Thoracic aorta (tissue), 2 donors: ENCODE results near the gene ADCY10. TPM values are rescaled to one million over a fixed set of nuclear protein-coding genes. Genes with fewer than 3 reads are reported as not detected.
"Not testable (repeated sequence)": the region's sequence is repeated elsewhere in the genome, so short reads cannot be mapped to it uniquely, and the experiment has no call there.

ENCODE experiments used
- ATAC-seq: fragments of 150-250 bp; one replicate; pipeline ENCODE4 v1.8.0; 2017; ENCODE audit warnings: low read depth; ENCODE audit not compliant: insufficient number of reproducible peaks, low FRiP score
- DNase-seq: peaks from one replicate; pipeline ENCODE4 v3.0.0-alpha.2; 2020; ENCODE audit warnings: low spot score
- H3K27ac ChIP-seq, 2 donors: fragments of 200-600 bp; sonication (generic); 1 replicate in 1 of 2; 2 replicates in 1 of 2; pipeline ENCODE4 v1.5.1; 2016; ENCODE audit warnings: mild to moderate bottlenecking in 2 of 2, moderate library complexity in 2 of 2
- H3K27me3 ChIP-seq: fragments of 200-600 bp; sonication (generic); replicated peaks from 2 replicates; pipeline ENCODE4 v1.6.0; 2016; ENCODE audit warnings: mild to moderate bottlenecking; ENCODE audit not compliant: insufficient read depth
- H3K36me3 ChIP-seq: fragments of 200-600 bp; sonication (generic); one replicate; pipeline ENCODE4 v1.5.1; 2016
- H3K4me1 ChIP-seq, 2 donors: fragments of 200-600 bp; sonication (generic); 1 replicate in 1 of 2; 2 replicates in 1 of 2; pipeline versions ENCODE4 v1.5.1 to v1.6.0; 2016; ENCODE audit warnings: low read depth in 2 of 2, mild to moderate bottlenecking in 1 of 2; ENCODE audit not compliant: control insufficient read depth in 1 of 2
- H3K4me3 ChIP-seq: fragments of 200-600 bp; sonication (generic); 2 replicates; pipeline ENCODE4 v1.5.1; 2016; ENCODE audit warnings: mild to moderate bottlenecking
- H3K9me3 ChIP-seq: fragments of 200-600 bp; sonication (generic); 2 replicates; pipeline ENCODE4 v1.5.1; 2016
- total RNA-seq, 2 donors: library from RNA; depleted of rRNA; stranded (reverse); fragments of >200 nt; gene quantifications; one replicate each; pipeline versions ENCODE4 v1.1.0 to v1.2.3, GENCODE V29; 2016
- TF ChIP-seq, protein P1 (sequence below): fragments of 200-600 bp; sonication (generic); IDR thresholded peaks from one replicate; pipeline ENCODE4 v1.5.1; 2019; ENCODE audit warnings: antibody characterized with exemption

The ADCY10 gene
- total RNA-seq, 2 donors from 2014 or later: 0.54 TPM; not detected in 1

DNA sequence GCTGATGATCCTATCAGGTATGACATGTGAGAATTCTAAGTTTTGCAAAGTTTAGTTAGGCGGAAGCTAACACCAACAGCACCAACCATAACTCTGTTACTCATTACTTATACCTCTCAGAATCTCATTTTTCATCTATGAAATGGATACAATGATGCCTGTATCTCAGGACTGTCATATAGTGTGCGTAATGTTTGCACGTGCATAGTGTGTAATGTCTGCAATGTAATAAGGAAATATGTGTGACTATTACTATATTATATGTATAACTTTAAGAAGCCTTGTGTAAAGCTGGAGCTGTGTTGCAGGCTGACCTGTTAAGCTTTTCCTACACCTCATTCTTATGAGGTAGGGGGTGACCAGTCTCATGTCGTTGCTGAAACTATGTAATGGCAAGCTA, 13.0 kb downstream of the ADCY10 start:
- TF ChIP-seq, protein P1, sequence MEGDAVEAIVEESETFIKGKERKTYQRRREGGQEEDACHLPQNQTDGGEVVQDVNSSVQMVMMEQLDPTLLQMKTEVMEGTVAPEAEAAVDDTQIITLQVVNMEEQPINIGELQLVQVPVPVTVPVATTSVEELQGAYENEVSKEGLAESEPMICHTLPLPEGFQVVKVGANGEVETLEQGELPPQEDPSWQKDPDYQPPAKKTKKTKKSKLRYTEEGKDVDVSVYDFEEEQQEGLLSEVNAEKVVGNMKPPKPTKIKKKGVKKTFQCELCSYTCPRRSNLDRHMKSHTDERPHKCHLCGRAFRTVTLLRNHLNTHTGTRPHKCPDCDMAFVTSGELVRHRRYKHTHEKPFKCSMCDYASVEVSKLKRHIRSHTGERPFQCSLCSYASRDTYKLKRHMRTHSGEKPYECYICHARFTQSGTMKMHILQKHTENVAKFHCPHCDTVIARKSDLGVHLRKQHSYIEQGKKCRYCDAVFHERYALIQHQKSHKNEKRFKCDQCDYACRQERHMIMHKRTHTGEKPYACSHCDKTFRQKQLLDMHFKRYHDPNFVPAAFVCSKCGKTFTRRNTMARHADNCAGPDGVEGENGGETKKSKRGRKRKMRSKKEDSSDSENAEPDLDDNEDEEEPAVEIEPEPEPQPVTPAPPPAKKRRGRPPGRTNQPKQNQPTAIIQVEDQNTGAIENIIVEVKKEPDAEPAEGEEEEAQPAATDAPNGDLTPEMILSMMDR: no peak
- Histone ChIP-seq H3K9me3 (no peaks in the 10 kb centered on the region), H3K27me3 (no peaks in the 10 kb centered on the region), H3K36me3 (no peaks in the 10 kb centered on the region), H3K4me3 (no peak overlapping the region), H3K4me1 (peaks cover 0 to 16% of the 10 kb centered on the region in 2 donors), H3K27ac (no peak overlapping the region)
- DNase-seq (no peak), ATAC-seq (no peak)

DNA sequence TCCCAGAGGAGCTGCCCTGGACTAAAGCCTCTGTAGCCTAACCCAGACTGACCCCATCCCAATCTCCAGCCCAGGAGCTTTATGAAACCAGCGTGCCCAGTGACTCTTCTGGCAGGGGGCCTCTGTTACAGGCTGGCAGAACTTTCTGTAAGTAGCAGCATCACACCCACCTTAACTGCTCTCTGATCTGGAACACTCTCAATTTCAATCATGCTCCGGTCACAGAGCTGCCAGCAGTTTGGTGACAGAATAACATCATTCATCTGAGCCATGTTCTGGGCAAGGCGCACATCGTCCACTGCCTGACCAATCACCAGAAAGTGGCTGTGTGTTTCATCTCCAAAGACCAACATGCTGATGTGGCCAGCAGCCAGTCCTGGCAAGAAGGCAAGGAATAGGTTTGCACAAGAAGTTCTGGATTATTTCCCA, 14.7 kb downstream of the ADCY10 start:
- no peaks in the 10 kb centered on the region for H3K27me3 ChIP-seq
- TF ChIP-seq, protein P1: no peak
- H3K4me3 ChIP-seq: no peak overlapping the region
- DNase-seq (peak; percentile 71), ATAC-seq (peak; percentile 65)
- H3K36me3 ChIP-seq: no peaks in the 10 kb centered on the region
- peaks cover 0 to 16% of the 10 kb centered on the region in 2 donors for H3K4me1 ChIP-seq
- H3K27ac ChIP-seq: peak overlapping the region; percentile 42 to 64
- no peaks in the 10 kb centered on the region for H3K9me3 ChIP-seq

DNA sequence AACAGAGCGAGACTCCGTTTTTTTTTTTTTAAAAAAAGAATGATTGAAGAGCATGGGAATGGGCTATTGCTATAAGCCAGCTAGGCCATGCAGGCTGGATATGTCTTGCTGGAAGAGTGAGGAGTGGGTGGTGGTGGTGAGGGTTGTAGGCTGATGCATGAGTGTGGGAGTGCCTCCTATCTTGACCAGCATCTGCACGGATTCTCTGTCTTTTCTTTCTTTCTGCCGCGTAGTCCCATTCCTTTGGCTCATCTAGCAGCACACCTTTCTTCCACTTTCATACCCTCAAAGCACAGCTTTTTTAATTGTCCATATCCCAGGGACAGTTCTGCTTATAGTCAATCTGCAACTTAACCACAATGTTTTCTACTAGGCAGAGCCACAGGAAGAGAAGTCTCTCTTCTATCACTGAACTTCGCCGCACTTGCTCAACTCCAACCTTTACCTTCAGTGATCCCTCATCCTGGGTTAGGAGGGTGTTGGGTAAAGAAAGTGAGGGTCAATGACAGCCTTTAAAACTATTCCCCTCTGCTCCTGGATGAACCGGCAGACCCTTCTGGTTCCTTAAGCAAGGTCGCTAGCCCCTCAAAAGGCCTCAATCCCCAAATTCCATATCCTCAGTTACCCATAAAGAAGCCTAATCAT, 15.2 kb downstream of the ADCY10 start:
- Histone ChIP-seq H3K4me1 (peaks cover 0 to 16% of the 10 kb centered on the region in 2 donors), H3K9me3 (no peaks in the 10 kb centered on the region), H3K4me3 (no peak overlapping the region), H3K27ac (peak overlapping the region; percentile 39 to 64), H3K36me3 (no peaks in the 10 kb centered on the region), H3K27me3 (no peaks in the 10 kb centered on the region)
- TF ChIP-seq, protein P1: no peak
- ATAC-seq: no peak
- no peak for DNase-seq

DNA sequence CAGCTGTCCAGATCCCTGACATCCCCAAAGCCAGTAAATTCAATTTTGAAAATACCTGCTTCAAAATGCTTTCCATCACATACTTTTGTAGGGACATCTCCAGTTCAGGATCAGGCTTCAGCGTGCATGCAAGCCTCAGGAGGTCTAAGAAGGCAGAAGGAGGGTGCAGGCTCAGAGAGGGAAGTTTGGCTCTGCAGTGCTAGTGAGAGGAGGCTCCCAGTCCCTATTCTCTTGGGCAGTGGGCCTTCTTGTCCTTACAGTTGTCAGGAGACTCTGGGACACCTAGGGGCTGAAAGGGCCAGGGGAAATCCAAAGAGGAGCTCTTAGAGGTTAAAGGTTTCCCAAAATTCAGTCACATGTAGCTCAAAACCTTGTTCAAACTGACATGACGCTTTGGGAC, 20.1 kb downstream of the ADCY10 start:
- Histone ChIP-seq H3K9me3 (no peaks in the 10 kb centered on the region), H3K4me1 (peaks cover 0 to 2% of the 10 kb centered on the region in 2 donors), H3K27ac (no peak overlapping the region), H3K4me3 (no peak overlapping the region), H3K36me3 (no peaks in the 10 kb centered on the region), H3K27me3 (no peaks in the 10 kb centered on the region)
- ATAC-seq (no peak), DNase-seq (no peak)
- TF ChIP-seq, protein P1: no peak

DNA sequence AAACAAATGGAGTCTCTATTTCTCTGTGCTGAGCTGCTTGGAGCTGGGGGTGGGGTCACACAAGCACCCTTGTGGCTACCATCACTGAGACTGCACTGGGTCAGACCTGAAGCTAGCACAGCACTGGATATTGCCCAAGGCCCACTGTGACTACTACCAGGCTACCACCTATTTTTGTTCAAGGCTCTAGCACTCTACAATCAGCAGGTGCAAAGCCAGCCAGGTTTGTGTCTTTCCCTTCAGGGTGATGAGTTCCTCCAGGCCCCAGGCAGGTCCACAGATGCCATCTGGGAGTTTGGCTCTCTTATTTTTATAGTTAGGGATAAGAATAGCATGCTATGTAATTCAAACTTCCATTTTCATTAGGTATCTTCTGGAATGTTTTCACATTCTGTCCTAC, 23.5 kb downstream of the ADCY10 start:
- no peak overlapping the region for H3K4me3 ChIP-seq
- TF ChIP-seq, protein P1: no peak
- ATAC-seq: no peak

DNA sequence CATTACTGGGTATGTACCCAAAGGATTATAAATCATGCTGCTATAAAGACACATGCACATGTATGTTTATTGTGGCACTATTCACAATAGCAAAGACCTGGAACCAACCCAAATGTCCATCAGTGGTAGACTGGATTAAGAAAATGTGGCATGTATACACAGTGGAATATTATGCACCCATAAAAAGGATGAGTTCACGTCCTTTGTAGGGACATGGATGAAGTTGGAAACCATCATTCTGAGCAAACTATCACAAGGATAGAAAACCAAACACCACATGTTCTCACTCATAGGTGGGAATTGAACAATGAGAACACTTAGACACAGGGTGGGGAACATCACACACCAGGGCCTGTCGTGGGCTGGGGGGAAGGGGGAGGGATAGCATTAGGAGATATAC, 26.7 kb downstream of the ADCY10 start:
- not testable (repeated sequence) for DNase-seq, H3K36me3 ChIP-seq

More for the DNA sequence above, 23.5 kb downstream of the ADCY10 start:
- H3K36me3 ChIP-seq: no peaks in the 10 kb centered on the region
- no peak for DNase-seq
- no peaks in the 10 kb centered on the region for H3K27me3 ChIP-seq
- no peaks in the 10 kb centered on the region for H3K9me3 ChIP-seq
- H3K27ac ChIP-seq: no peak overlapping the region
- H3K4me1 ChIP-seq: no peaks in the 10 kb centered on the region

More for the DNA sequence above, 26.7 kb downstream of the ADCY10 start:
- not testable (repeated sequence) for H3K9me3 ChIP-seq, ATAC-seq, H3K27me3 ChIP-seq, H3K4me3 ChIP-seq, H3K4me1 ChIP-seq, H3K27ac ChIP-seq
